Loucy (cell line): ENCODE results near the gene ACLY.

Experiments
- CTCF ChIP-seq: fragments of 200-600 bp; sonication (generic); conservative IDR thresholded peaks from 2 replicates; pipeline ENCODE4 v1.5.1; 2014; ENCODE audit warnings: mild to moderate bottlenecking, antibody characterized with exemption, low read length
- EZH2phosphoT487 ChIP-seq: fragments of 200-600 bp; IDR thresholded peaks from 2 replicates; pipeline ENCODE4 v1.6.1; 2018; ENCODE audit warnings: antibody characterized with exemption, mild to moderate bottlenecking, moderate library complexity, borderline replicate concordance

- TF ChIP-seq CTCF, result no peak
- no peak for TF ChIP-seq EZH2phosphoT487
Observed at GRCh38 chr17:41865596-41865893, 53.2 kb downstream of the ACLY start.
